HCT116 (cell line): ENCODE data around the gene RNU7-1. TPM values are rescaled to one million over a fixed set of nuclear protein-coding genes. Genes with fewer than 3 reads are reported as not detected.

ENCODE experiments used
- ATAC-seq: fragments of 200-7000 bp; cut with Tn5 transposase; 2 replicates; pipeline ENCODE4 v1.9.1; 2020; ENCODE audit warnings: mild to moderate bottlenecking, moderate library complexity
- BruUV-seq: library from RNA; stranded (reverse); fragments of 400-500 nt; replicated peaks from 2 replicates; lab custom pipeline; 2021; lab: Mats Ljungman, UMichigan
- CTCF ChIA-PET: fragments of 300-600 bp; sonication (Branson Sonifier 250); formaldehyde crosslinking; loops from one replicate; lab custom pipeline; 2021; ENCODE audit warnings: antibody characterized with exemption; lab: Charles Lee
- POLR2A ChIA-PET: fragments of 300-600, 350-600 bp; sonication (Branson Sonifier 250); formaldehyde crosslinking; loops from one replicate; lab custom pipeline; 2021; ENCODE audit warnings: antibody characterized with exemption; lab: Charles Lee
- RAD21 ChIA-PET, 2 experiments: fragments of 300-600 bp; sonication (Branson Sonifier 250); formaldehyde crosslinking; loops; one replicate each; lab custom pipeline; 2023; ENCODE audit warnings: low total read pairs in 2 of 2; ENCODE audit not compliant: uncharacterized antibody in 2 of 2, unreplicated experiment in 2 of 2, low non-redundant PET in 1 of 2; lab: Charles Lee
- DNase-seq: peaks from one replicate; pipeline ENCODE4 v3.0.0-alpha.2; 2010; ENCODE audit warnings: low read depth, low spot score
- H2AFZ ChIP-seq: fragments of 200-600 bp; shearing (Covaris generic), sonication (generic); 2 replicates; pipeline ENCODE4 v1.6.1; 2017; ENCODE audit warnings: low read depth, mixed run types, mixed read lengths, antibody characterized with exemption, low read length; ENCODE audit not compliant: poor library complexity, severe bottlenecking
- H3K27ac ChIP-seq: 2 replicates; pipeline ENCODE4 v1.5.1; 2012; ENCODE audit warnings: low read depth, low read length
- H3K27me3 ChIP-seq: fragments of 200-600 bp; sonication (generic); 2 replicates; pipeline ENCODE4 v1.6.1; 2016; ENCODE audit warnings: mixed run types, low read length, mixed read lengths; ENCODE audit not compliant: insufficient read depth
- H3K36me3 ChIP-seq, 2 experiments: fragments of 200-500 bp in 1 of 2; fragments of 200-600 bp in 1 of 2; sonication (Bioruptor generic) in 1 of 2; sonication (generic) in 1 of 2; 2 replicates each; pipeline versions ENCODE4 v1.5.1 to v1.6.1; 2014 to 2016; ENCODE audit warnings: low read length in 2 of 2, inconsistent platforms in 1 of 2, mixed read lengths in 1 of 2, mixed run types in 1 of 2; ENCODE audit not compliant: insufficient read depth in 2 of 2, control insufficient read depth in 1 of 2
- H3K4me1 ChIP-seq, 2 experiments: fragments of 200-600 bp in 1 of 2; sonication (generic) in 1 of 2; 2 replicates each; pipeline versions ENCODE4 v1.5.1 to v1.6.1; 2012 to 2017; ENCODE audit warnings: low read length in 2 of 2, inconsistent platforms in 1 of 2, mild to moderate bottlenecking in 1 of 2, mixed read lengths in 1 of 2, mixed run types in 1 of 2, moderate library complexity in 1 of 2; ENCODE audit not compliant: insufficient read depth in 2 of 2, control insufficient read depth in 1 of 2
- H3K4me2 ChIP-seq: fragments of 200-600 bp; sonication (generic); 2 replicates; pipeline ENCODE4 v1.6.1; 2017; ENCODE audit warnings: mixed run types, low read length, mixed read lengths
- H3K4me3 ChIP-seq, 2 experiments: fragments of 200-600 bp in 1 of 2; sonication (generic) in 1 of 2; replicated peaks in 1 of 2; 2 replicates each; pipeline ENCODE4 v1.5.1; 2011 to 2016; ENCODE audit warnings: low read length in 2 of 2, control low read depth in 1 of 2, low read depth in 1 of 2, mild to moderate bottlenecking in 1 of 2, mixed read lengths in 1 of 2, mixed run types in 1 of 2
- H3K79me2 ChIP-seq: fragments of 200-600 bp; sonication (generic); 2 replicates; pipeline ENCODE4 v1.6.1; 2017; ENCODE audit warnings: mild to moderate bottlenecking, mixed run types, low read length, moderate library complexity, mixed read lengths; ENCODE audit not compliant: insufficient read depth
- H3K9ac ChIP-seq: fragments of 200-600 bp; sonication (generic); 2 replicates; pipeline ENCODE4 v1.6.1; 2016; ENCODE audit warnings: low read length, mixed read lengths
- H3K9me2 ChIP-seq: fragments of 200-600 bp; sonication (generic), shearing (Covaris generic); 2 replicates; pipeline ENCODE4 v1.6.1; 2017; ENCODE audit warnings: mixed run types, mild to moderate bottlenecking, moderate library complexity; ENCODE audit not compliant: insufficient read depth
- H3K9me3 ChIP-seq, 2 experiments: fragments of 200-500 bp in 1 of 2; fragments of 200-600 bp in 1 of 2; sonication (Bioruptor generic) in 1 of 2; sonication (generic) in 1 of 2; 2 replicates each; pipeline ENCODE4 v1.6.1; 2014 to 2017; ENCODE audit warnings: low read length in 2 of 2, mixed read lengths in 2 of 2, inconsistent platforms in 1 of 2, low read depth in 1 of 2, mild to moderate bottlenecking in 1 of 2, mixed run types in 1 of 2, moderate library complexity in 1 of 2; ENCODE audit not compliant: control insufficient read depth in 1 of 2, insufficient read depth in 1 of 2
- H4K20me1 ChIP-seq: fragments of 200-600 bp; sonication (generic), shearing (Covaris generic); 2 replicates; pipeline ENCODE4 v1.6.1; 2017; ENCODE audit warnings: mixed run types, mild to moderate bottlenecking, moderate library complexity; ENCODE audit not compliant: insufficient read depth
- YY1 ChIP-seq: IDR thresholded peaks from 2 replicates; pipeline ENCODE4 v1.6.1; 2011; ENCODE audit warnings: low read length, low read depth, moderate library complexity, mild to moderate bottlenecking; ENCODE audit not compliant: insufficient replicate concordance; ENCODE audit errors: extremely low read depth
- ZBTB33 ChIP-seq: IDR thresholded peaks from 2 replicates; pipeline ENCODE4 v1.6.1; 2011; ENCODE audit warnings: mild to moderate bottlenecking, low read length, moderate library complexity; ENCODE audit not compliant: insufficient replicate concordance; ENCODE audit errors: extremely low read depth
- intact Hi-C: fragments of 100-400 bp; cut with micrococcal nuclease; formaldehyde crosslinking; loops from 2 replicates; pipeline ENCODE4 v1.10.0; 2022
- total RNA-seq: library from RNA; stranded (reverse); gene quantifications from one replicate; pipeline ENCODE4 v1.2.1, GENCODE V29; 2021; ENCODE audit not compliant: unreplicated experiment

The RNU7-1 gene
- total RNA-seq, 1 experiment from 2014 or later: not detected

GRCh38 chr12:6963791-6964413 is 20.3 kb downstream of the RNU7-1 start:
- H3K27me3 ChIP-seq: no peaks in the 10 kb centered on the region
- intact Hi-C loops: loop anchor here (2.0 to 5.0 kb wide), 2 partner anchors 39 to 212 kb away; partner anchors contain the start of gene MLF2
- CTCF ChIA-PET: interaction anchor here (1.0 to 6.0 kb wide), 6 partner anchors 14 to 95 kb away, joined by 3 to 101 read pairs (median 8); partner anchors contain the start of genes C12orf57, RNU7-1 and SPSB2
- H3K79me2 ChIP-seq: peaks cover 57% of the 10 kb centered on the region
- RAD21 ChIA-PET: interaction anchor here in 1 of 2 experiments (4.0 kb wide), 1 partner anchor 18 kb away, joined by 22 read pairs; no protein-coding TSS in a partner anchor
- DNase-seq: no peak
- no peak overlapping the region for H2AFZ ChIP-seq
- peak overlapping the region; percentile 96 to 99 for H3K4me3 ChIP-seq
- H3K4me2 ChIP-seq: peak overlapping the region; percentile 87
- peak overlapping the region; percentile 97 for H3K27ac ChIP-seq
- H3K4me1 ChIP-seq: peaks cover 36 to 74% of the 10 kb centered on the region in 2 experiments
- peaks cover 17 to 34% of the 10 kb centered on the region in 2 experiments; a peak in 2 of 4 replicates for H3K36me3 ChIP-seq
- POLR2A ChIA-PET: interaction anchor here (1.1 to 9.9 kb wide), 8 partner anchors 17 to 240 kb away, joined by 3 to 269 read pairs (median 10); partner anchors contain the start of genes C12orf57, C1RL, COPS7A and LPCAT3
- H4K20me1 ChIP-seq: peaks cover 8% of the 10 kb centered on the region; the same call in 1 of the 2 replicates
- TF ChIP-seq YY1 (peak; percentile 71), ZBTB33 (no peak)
- H3K9ac ChIP-seq: peak overlapping the region; percentile 100
- H3K9me2 ChIP-seq: no peaks in the 10 kb centered on the region
- no peaks in the 10 kb centered on the region for H3K9me3 ChIP-seq
- no peak for ATAC-seq
- BruUV-seq: no TSS peak
